Transverse colon (tissue), 4 donors: Measurements from ENCODE around the gene SPHK1. TPM values are rescaled to one million over a fixed set of nuclear protein-coding genes. Genes with fewer than 3 reads are reported as not detected.

Experiments used
- DNase-seq: peaks from one replicate; pipeline ENCODE4 v3.0.0-alpha.2; 2019
- H3K27ac ChIP-seq, 4 donors: fragments of 200-600 bp; sonication (generic); 2 replicates each; pipeline ENCODE4 v1.5.1; 2016 to 2018; ENCODE audit warnings: inconsistent platforms in 4 of 4
- H3K27me3 ChIP-seq: fragments of 200-600 bp; sonication (generic); 2 replicates; pipeline ENCODE4 v1.5.1; 2017; ENCODE audit warnings: inconsistent platforms
- H3K36me3 ChIP-seq, 4 donors: fragments of 200-600 bp; sonication (generic); 2 replicates each; pipeline ENCODE4 v1.5.1; 2017 to 2019; ENCODE audit warnings: inconsistent platforms in 4 of 4
- H3K4me1 ChIP-seq, 4 donors: fragments of 200-600 bp; sonication (generic); 2 replicates each; pipeline ENCODE4 v1.5.1; 2017 to 2020; ENCODE audit warnings: inconsistent platforms in 4 of 4
- H3K4me3 ChIP-seq, 4 donors: fragments of 200-600 bp; sonication (generic); 1 replicate in 1 of 4; 2 replicates in 3 of 4; pipeline versions ENCODE4 v1.5.1 to v1.6.1; 2017 to 2019; ENCODE audit warnings: inconsistent platforms in 4 of 4
- H3K9me3 ChIP-seq, 2 donors: fragments of 200-600 bp; sonication (generic); 2 replicates each; pipeline ENCODE4 v1.5.1; 2017 to 2019; ENCODE audit warnings: inconsistent platforms in 2 of 2
- EP300 ChIP-seq: sonication (generic); formaldehyde crosslinking; IDR thresholded peaks from one replicate; pipeline ENCODE4 v1.6.1; 2017; ENCODE audit warnings: antibody characterized with exemption, low read depth
- POLR2A ChIP-seq: fragments of 450-650 bp; IDR thresholded peaks from one replicate; pipeline ENCODE4 v1.6.1; 2016; ENCODE audit warnings: antibody characterized with exemption, mild to moderate bottlenecking, moderate library complexity
- POLR2AphosphoS5 ChIP-seq, 3 donors: sonication (generic); formaldehyde crosslinking; IDR thresholded peaks; one replicate each; pipeline ENCODE4 v1.6.1; 2016; ENCODE audit warnings: antibody characterized with exemption in 3 of 3
- WGBS, 2 donors: methylation state at CpG; one replicate each; pipeline ENCODE4 v1.1.5; 2018; ENCODE audit warnings: low coverage in 1 of 2; 5-methylcytosine and 5-hydroxymethylcytosine counted together
- in situ Hi-C, 4 donors: fragments of 200-750 bp; cut with MboI; loops; one replicate each; pipeline versions ENCODE4 v1.15.0 to v1.15.1; 2017; ENCODE audit warnings: low sequenced_read_pairs in 3 of 4, low pct_ligation_motif_present in 1 of 4, low pct_unique_long_range_greater_than_20kb in 1 of 4
- intact Hi-C: fragments of 100-400 bp; cut with DNase I; formaldehyde crosslinking; loops from one replicate; pipeline ENCODE4 v1.15.1; 2023; ENCODE audit warnings: low total_unique reads
- small RNA-seq, 4 donors: library from RNA; depleted of rRNA; stranded (forward); fragments of <200 nt; gene quantifications; one replicate each; pipeline ENCODE3, GENCODE V24; 2016
- total RNA-seq, 4 donors: library from RNA; depleted of rRNA; stranded (reverse); fragments of >200 nt; gene quantifications; one replicate each; pipeline ENCODE4 v1.1.0, GENCODE V29; 2016
- TF ChIP-seq, protein P1 (sequence below), 5 experiments: fragments of 200-600 bp in 3 of 5; fragments of 450-650 bp in 2 of 5; sonication (generic) in 3 of 5; IDR thresholded peaks; 1 replicate in 2 of 5; 2 replicates in 3 of 5; pipeline ENCODE4 v1.5.1; 2016 to 2017; ENCODE audit warnings: antibody characterized with exemption in 5 of 5, inconsistent platforms in 3 of 5, mild to moderate bottlenecking in 2 of 5, moderate library complexity in 1 of 5

Gene SPHK1
- total RNA-seq, 4 donors from 2014 or later: 4.2 to 16.1 (median 6.8) TPM; not detected in 1

DNA sequence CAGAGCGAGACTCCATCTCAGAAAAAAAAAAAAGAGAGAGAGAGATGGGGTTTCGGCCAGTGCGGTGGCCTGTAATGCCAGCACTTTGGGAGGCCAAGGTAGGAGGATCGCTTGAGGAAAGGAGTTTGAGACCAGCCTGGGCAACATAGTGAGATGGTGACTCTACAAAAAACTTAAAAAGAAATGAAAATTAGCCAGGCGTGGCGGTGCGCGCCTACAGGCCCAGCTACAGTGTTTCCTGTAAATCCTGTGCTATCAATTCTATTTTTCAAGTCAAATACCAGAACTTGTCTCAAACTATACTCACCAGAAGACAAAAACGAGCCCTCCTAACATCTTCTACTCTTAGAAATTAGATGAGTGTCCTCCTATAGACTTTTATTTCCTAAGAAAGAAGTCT lies 49.3 kb downstream of the SPHK1 start:
- no peak overlapping the region for H3K4me3 ChIP-seq
- intact Hi-C loops: no loop called here
- H3K9me3 ChIP-seq: no peaks in the 10 kb centered on the region
- whole genome bisulfite sequencing, 2 donors: 95% methylated on average over 6 to 9 of the region's 9 CpGs
- in situ Hi-C loops: no loop called here
- no peaks in the 10 kb centered on the region for H3K36me3 ChIP-seq
- H3K4me1 ChIP-seq: no peaks in the 10 kb centered on the region
- H3K27me3 ChIP-seq: no peaks in the 10 kb centered on the region
- no peak overlapping the region for H3K27ac ChIP-seq
- no peak for DNase-seq
- TF ChIP-seq EP300: no peak
- TF ChIP-seq, protein P1, sequence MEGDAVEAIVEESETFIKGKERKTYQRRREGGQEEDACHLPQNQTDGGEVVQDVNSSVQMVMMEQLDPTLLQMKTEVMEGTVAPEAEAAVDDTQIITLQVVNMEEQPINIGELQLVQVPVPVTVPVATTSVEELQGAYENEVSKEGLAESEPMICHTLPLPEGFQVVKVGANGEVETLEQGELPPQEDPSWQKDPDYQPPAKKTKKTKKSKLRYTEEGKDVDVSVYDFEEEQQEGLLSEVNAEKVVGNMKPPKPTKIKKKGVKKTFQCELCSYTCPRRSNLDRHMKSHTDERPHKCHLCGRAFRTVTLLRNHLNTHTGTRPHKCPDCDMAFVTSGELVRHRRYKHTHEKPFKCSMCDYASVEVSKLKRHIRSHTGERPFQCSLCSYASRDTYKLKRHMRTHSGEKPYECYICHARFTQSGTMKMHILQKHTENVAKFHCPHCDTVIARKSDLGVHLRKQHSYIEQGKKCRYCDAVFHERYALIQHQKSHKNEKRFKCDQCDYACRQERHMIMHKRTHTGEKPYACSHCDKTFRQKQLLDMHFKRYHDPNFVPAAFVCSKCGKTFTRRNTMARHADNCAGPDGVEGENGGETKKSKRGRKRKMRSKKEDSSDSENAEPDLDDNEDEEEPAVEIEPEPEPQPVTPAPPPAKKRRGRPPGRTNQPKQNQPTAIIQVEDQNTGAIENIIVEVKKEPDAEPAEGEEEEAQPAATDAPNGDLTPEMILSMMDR (IDR thresholded peaks at IDR 0.05): no peak
- no peak for TF ChIP-seq POLR2A
- no peak for TF ChIP-seq POLR2AphosphoS5 (IDR thresholded peaks at IDR 0.05)

DNA sequence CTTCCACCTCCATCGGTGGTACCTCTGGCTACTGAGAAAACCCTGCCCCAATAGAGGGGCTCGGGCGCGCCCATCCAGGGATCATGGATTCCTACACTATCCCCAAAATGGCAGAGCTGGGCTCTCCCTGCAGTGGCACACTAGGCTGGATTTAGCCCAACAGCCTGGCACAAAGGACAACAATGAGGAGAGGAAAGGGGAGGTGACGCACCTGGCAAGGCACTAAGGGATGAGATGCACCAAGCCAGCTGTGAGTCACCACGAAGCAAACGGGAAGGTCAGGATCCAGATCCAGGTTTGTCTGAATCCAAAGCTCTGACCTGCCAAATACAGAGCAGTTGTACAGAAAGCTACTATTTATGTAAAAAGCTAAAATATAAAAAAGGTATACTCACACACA lies 50.5 kb downstream of the SPHK1 start:
- H3K9me3 ChIP-seq: no peaks in the 10 kb centered on the region
- H3K4me1 ChIP-seq: no peaks in the 10 kb centered on the region
- intact Hi-C loops: no loop called here
- H3K36me3 ChIP-seq: no peaks in the 10 kb centered on the region
- TF ChIP-seq EP300 (no peak), POLR2AphosphoS5 (IDR thresholded peaks at IDR 0.05) (no peak), POLR2A (no peak)
- TF ChIP-seq, protein P1 (IDR thresholded peaks at IDR 0.05): no peak
- WGBS, 2 donors: 85% methylated on average over 7 of the region's 7 CpGs; no CpG with 5 or more reads in 1 of the 2 donors
- DNase-seq: no peak
- no peak overlapping the region for H3K27ac ChIP-seq
- in situ Hi-C loops: no loop called here
- H3K4me3 ChIP-seq: no peak overlapping the region
- H3K27me3 ChIP-seq: no peaks in the 10 kb centered on the region

DNA sequence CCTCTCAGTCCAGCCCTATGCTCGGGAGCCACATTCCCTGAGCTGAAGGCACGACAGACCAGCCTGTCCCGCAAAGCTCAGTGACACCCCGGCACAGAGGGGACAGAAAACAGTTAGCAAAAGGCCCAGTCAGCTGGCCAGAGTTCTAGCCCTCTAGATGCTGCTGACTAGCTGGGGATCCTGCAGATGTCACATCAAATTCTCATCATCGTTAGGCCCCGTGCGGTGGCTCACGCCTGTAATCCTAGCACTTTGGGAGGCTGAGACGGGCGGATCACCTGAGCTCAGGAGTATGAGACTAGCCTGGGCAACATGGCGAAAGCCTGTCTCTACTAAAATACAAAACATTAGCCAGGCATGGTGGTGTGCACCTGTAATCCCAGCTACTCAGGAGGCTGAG lies 51.3 kb downstream of the SPHK1 start:
- TF ChIP-seq EP300: no peak
- no peak for TF ChIP-seq POLR2AphosphoS5 (IDR thresholded peaks at IDR 0.05)
- TF ChIP-seq, protein P1 (IDR thresholded peaks at IDR 0.05): no peak
- TF ChIP-seq POLR2A: no peak
- H3K4me3 ChIP-seq: no peak overlapping the region
- intact Hi-C loops (no loop called here), in situ Hi-C loops (no loop called here)
- no peaks in the 10 kb centered on the region for H3K4me1 ChIP-seq
- no peaks in the 10 kb centered on the region for H3K27me3 ChIP-seq
- no peaks in the 10 kb centered on the region for H3K36me3 ChIP-seq
- WGBS, 2 donors: 99% methylated on average over 11 of the region's 11 CpGs; no CpG with 5 or more reads in 1 of the 2 donors
- no peak overlapping the region for H3K27ac ChIP-seq
- DNase-seq: no peak
- no peaks in the 10 kb centered on the region for H3K9me3 ChIP-seq

Small RNAs within 50 kb of the gene (small RNA-seq; reads per million reads assigned to genes)
- 0 reads per million in 4 donors for gene RNU6-24P

Other genes with a start within 250 kb of the SPHK1 start
- 1 to 10 TPM in 2 of 4 donors, under 1 TPM in 1, not detected in 1; 0.82 to 7.4 (median 1.9) TPM for gene FOXJ1, start 243.4 kb upstream of the SPHK1 start, total RNA-seq
- gene RNF157, start 144.1 kb upstream of the SPHK1 start, total RNA-seq: 100 to 1,000 TPM in 1 of 4 donors, 10 to 100 TPM in 3; 32.5 to 164 (median 54.8) TPM
- 10 to 100 TPM; 25.5 to 51.2 (median 34.5) TPM for gene UBALD2, start 119.3 kb upstream of the SPHK1 start, total RNA-seq
- gene QRICH2, start 76.3 kb upstream of the SPHK1 start, total RNA-seq: 1 to 10 TPM; 1.6 to 2.6 (median 2.0) TPM
- 100 to 1,000 TPM in 2 of 4 donors, 10 to 100 TPM in 2; 50.1 to 147 (median 96.7) TPM for gene PRPSAP1, start 30.7 kb upstream of the SPHK1 start, total RNA-seq
- 10 to 100 TPM in 3 of 4 donors, 1 to 10 TPM in 1; 9.8 to 28.8 (median 15.9) TPM for gene UBE2O, start 68.5 kb downstream of the SPHK1 start, total RNA-seq
- not detected for gene AANAT, start 83.0 kb downstream of the SPHK1 start, total RNA-seq
- gene RHBDF2, start 116.8 kb downstream of the SPHK1 start, total RNA-seq: 10 to 100 TPM; 11.3 to 47.4 (median 23.2) TPM
- gene CYGB, start 153.1 kb downstream of the SPHK1 start, total RNA-seq: 10 to 100 TPM in 2 of 4 donors, 1 to 10 TPM in 2; 7.5 to 20.1 (median 11.3) TPM
- 1 to 10 TPM in 1 of 4 donors, under 1 TPM in 1, not detected in 2; 0.64 to 6.8 TPM for gene PRCD, start 155.4 kb downstream of the SPHK1 start, total RNA-seq
- gene ST6GALNAC2, start 201.3 kb downstream of the SPHK1 start, total RNA-seq: 1 to 10 TPM in 3 of 4 donors, not detected in 1; 1.4 to 4.4 (median 1.6) TPM